DOHH2 (cell line): ENCODE results near the gene IFI27L1.

Experiments used
- H3F3A ChIP-seq: fragments of 200-600 bp; sonication (generic), shearing (Covaris generic); 2 replicates; pipeline ENCODE4 v1.6.0; 2016; ENCODE audit warnings: antibody characterized with exemption, mild to moderate bottlenecking; ENCODE audit not compliant: control insufficient read depth, insufficient read depth
- H3K27ac ChIP-seq: fragments of 200-600 bp; sonication (generic); 2 replicates; pipeline ENCODE4 v1.5.1; 2014; ENCODE audit warnings: low read depth, mild to moderate bottlenecking, low read length, moderate library complexity
- H3K27me3 ChIP-seq: fragments of 200-600 bp; sonication (generic); 2 replicates; pipeline ENCODE4 v1.6.1; 2014; ENCODE audit warnings: mild to moderate bottlenecking, low read length, mixed read lengths; ENCODE audit not compliant: control insufficient read depth
- H3K36me3 ChIP-seq: fragments of 200-600 bp; sonication (generic); 2 replicates; pipeline ENCODE4 v1.6.1; 2014; ENCODE audit warnings: mild to moderate bottlenecking, low read length, moderate library complexity, mixed read lengths; ENCODE audit not compliant: control insufficient read depth
- H3K4me1 ChIP-seq: fragments of 200-600 bp; sonication (generic); 2 replicates; pipeline ENCODE4 v1.6.1; 2014; ENCODE audit warnings: mild to moderate bottlenecking, low read length, mixed read lengths; ENCODE audit not compliant: control insufficient read depth
- H3K4me2 ChIP-seq: fragments of 200-600 bp; sonication (generic); 2 replicates; pipeline ENCODE4 v1.6.0; 2014; ENCODE audit warnings: mild to moderate bottlenecking, low read length, moderate library complexity
- H3K4me3 ChIP-seq: fragments of 200-600 bp; sonication (generic); 2 replicates; pipeline ENCODE4 v1.5.1; 2014; ENCODE audit warnings: mild to moderate bottlenecking, low read length, mixed read lengths
- H3K79me2 ChIP-seq: fragments of 200-600 bp; sonication (generic); 2 replicates; pipeline ENCODE4 v1.6.1; 2014; ENCODE audit warnings: mild to moderate bottlenecking, low read length, mixed read lengths; ENCODE audit not compliant: control insufficient read depth
- H3K9me2 ChIP-seq: fragments of 200-600 bp; sonication (generic); replicated peaks from 2 replicates; pipeline ENCODE4 v1.6.1; 2014; ENCODE audit warnings: mild to moderate bottlenecking, low read length, mixed read lengths; ENCODE audit not compliant: control insufficient read depth
- H3K9me3 ChIP-seq: fragments of 200-600 bp; sonication (generic); 2 replicates; pipeline ENCODE4 v1.6.1; 2014; ENCODE audit warnings: antibody characterized with exemption, low read length, mixed read lengths; ENCODE audit not compliant: control insufficient read depth, insufficient read depth
- H4K20me1 ChIP-seq: fragments of 200-600 bp; sonication (generic); 2 replicates; pipeline ENCODE4 v1.6.0; 2014; ENCODE audit warnings: low read depth, mild to moderate bottlenecking, antibody characterized with exemption, low read length, moderate library complexity; ENCODE audit not compliant: control insufficient read depth, insufficient read depth
- EZH2phosphoT487 ChIP-seq: fragments of 200-600 bp; sonication (generic); IDR thresholded peaks from 2 replicates; pipeline ENCODE4 v1.6.1; 2017; ENCODE audit warnings: borderline replicate concordance, mild to moderate bottlenecking, antibody characterized with exemption, low read length, moderate library complexity, mixed read lengths
- TF ChIP-seq, protein P1 (sequence below): fragments of 200-600 bp; sonication (generic); IDR thresholded peaks from one replicate; pipeline ENCODE4 v1.5.1; 2014; ENCODE audit warnings: antibody characterized with exemption, mild to moderate bottlenecking, low read depth, low read length; ENCODE audit not compliant: poor library complexity, severe bottlenecking

The IFI27L1 gene

DNA sequence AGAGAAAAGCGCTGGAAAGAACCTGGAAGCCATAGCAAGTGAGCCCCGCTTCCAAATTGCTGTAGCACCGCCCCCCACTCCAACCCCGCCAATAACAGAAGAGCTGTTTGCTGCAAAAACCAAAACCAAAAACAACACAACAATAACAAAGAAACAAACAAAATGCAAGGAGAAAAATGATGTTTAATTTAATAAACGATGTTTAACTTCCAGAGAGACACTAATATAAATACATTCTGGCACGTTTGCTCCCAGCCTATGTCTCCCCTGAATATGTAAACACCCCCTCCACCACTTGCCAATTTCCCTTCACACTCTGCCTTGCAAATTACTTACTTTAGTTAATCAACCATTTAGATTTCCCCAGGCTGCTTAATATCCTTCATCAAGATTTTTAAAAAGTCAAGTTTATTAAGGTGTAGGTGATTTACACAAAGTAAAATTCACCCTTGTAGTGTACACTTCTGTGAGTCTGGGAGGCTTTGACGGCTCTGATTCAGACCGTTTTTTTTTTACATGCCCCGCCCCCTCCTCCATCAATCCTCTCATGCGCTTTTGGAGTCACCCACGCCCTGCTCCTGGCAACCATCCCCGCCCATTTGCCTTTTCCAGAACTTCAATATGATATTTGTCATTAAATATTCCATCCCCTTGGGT, 48.8 kb downstream of the IFI27L1 start:
- no peak overlapping the region for H3K27ac ChIP-seq

DNA sequence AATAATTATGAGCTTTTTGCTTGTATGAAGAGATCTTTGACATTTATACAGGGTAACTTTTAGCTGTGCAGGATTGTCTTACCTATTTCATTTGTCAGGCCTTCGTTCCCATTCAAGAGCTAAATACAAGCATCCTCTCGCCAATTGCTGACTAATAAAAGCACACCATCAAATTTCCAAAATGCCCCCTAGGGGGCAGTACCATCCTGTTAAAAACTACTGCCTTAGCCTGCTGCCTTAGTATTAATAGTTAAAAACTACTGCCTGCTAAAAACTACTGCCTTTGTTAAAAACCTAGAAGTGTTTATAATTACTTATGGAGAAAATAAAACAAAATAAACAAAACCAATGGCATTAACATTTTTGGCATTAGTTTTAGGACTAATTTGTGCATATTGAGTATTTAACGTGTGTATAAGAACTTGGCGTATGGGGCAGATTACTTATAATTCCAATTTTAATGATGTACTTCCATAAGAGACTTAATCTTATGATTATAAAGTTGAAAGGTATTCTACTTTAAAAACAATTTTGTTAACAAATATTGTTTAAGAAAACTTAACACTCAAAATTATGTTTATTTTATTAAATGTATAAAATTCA, 51.3 kb downstream of the IFI27L1 start:
- no peak overlapping the region for H3K4me3 ChIP-seq
- H4K20me1 ChIP-seq = no peaks in the 10 kb centered on the region
- H3K36me3 ChIP-seq = no peaks in the 10 kb centered on the region
- H3K4me1 ChIP-seq = peaks cover 17% of the 10 kb centered on the region
- H3K79me2 ChIP-seq = no peaks in the 10 kb centered on the region
- no peak overlapping the region for H3K4me2 ChIP-seq
- H3K27me3 ChIP-seq = peaks cover 21% of the 10 kb centered on the region
- no peaks in the 10 kb centered on the region for H3F3A ChIP-seq
- no peaks in the 10 kb centered on the region for H3K9me2 ChIP-seq
- no peaks in the 10 kb centered on the region for H3K9me3 ChIP-seq
- H3K27ac ChIP-seq = no peak overlapping the region
- TF ChIP-seq EZH2phosphoT487 = no peak
- TF ChIP-seq, protein P1, sequence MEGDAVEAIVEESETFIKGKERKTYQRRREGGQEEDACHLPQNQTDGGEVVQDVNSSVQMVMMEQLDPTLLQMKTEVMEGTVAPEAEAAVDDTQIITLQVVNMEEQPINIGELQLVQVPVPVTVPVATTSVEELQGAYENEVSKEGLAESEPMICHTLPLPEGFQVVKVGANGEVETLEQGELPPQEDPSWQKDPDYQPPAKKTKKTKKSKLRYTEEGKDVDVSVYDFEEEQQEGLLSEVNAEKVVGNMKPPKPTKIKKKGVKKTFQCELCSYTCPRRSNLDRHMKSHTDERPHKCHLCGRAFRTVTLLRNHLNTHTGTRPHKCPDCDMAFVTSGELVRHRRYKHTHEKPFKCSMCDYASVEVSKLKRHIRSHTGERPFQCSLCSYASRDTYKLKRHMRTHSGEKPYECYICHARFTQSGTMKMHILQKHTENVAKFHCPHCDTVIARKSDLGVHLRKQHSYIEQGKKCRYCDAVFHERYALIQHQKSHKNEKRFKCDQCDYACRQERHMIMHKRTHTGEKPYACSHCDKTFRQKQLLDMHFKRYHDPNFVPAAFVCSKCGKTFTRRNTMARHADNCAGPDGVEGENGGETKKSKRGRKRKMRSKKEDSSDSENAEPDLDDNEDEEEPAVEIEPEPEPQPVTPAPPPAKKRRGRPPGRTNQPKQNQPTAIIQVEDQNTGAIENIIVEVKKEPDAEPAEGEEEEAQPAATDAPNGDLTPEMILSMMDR = peak; percentile 75

More for the DNA sequence above, 48.8 kb downstream of the IFI27L1 start:
- Histone ChIP-seq H3K36me3 (no peaks in the 10 kb centered on the region), H3K27me3 (peaks cover 19% of the 10 kb centered on the region), H3K9me3 (no peaks in the 10 kb centered on the region), H3K79me2 (no peaks in the 10 kb centered on the region), H4K20me1 (no peaks in the 10 kb centered on the region), H3K4me3 (peak overlapping the region; percentile 69), H3F3A (no peaks in the 10 kb centered on the region), H3K9me2 (no peaks in the 10 kb centered on the region), H3K4me1 (peaks cover 17% of the 10 kb centered on the region), H3K4me2 (peak overlapping the region; percentile 82)
- no peak for TF ChIP-seq EZH2phosphoT487
- TF ChIP-seq, protein P1 = no peak

DNA sequence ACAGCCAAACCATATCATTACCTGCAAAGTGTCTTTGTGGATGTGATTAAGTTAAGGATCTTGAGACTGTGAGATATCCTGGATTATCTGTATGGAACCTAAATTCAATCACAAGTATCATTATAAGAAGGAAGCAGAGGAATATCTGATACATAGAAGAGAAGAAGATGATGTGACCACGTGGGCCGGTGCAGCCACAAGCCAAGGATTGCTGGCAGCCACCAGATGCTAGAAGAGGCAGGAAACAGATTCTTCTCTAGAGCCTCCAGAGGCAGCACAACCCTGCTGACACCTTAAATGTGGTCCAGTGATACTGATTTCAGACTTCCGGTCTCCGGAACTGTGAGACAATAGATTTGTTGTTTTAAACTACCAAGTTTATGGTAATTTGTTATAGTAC, 54.4 kb downstream of the IFI27L1 start:
- H3K4me1 ChIP-seq = no peaks in the 10 kb centered on the region
- H3K36me3 ChIP-seq = no peaks in the 10 kb centered on the region
- H3K27ac ChIP-seq = no peak overlapping the region
- H3K4me2 ChIP-seq = no peak overlapping the region
- H3K79me2 ChIP-seq = no peaks in the 10 kb centered on the region
- H3K9me3 ChIP-seq = no peaks in the 10 kb centered on the region
- no peaks in the 10 kb centered on the region for H3F3A ChIP-seq
- no peaks in the 10 kb centered on the region for H3K9me2 ChIP-seq
- H4K20me1 ChIP-seq = no peaks in the 10 kb centered on the region
- no peak for TF ChIP-seq EZH2phosphoT487
- TF ChIP-seq, protein P1 = no peak
- peaks cover 14% of the 10 kb centered on the region for H3K27me3 ChIP-seq
- H3K4me3 ChIP-seq = no peak overlapping the region
